ENCODE results near the gene ENTHD1. TPM values are rescaled to one million over a fixed set of nuclear protein-coding genes. Genes with fewer than 3 reads are reported as not detected.

Gene ENTHD1
- total and polyA plus RNA-seq, 2 experiments from 2014 or later: not detected

DNA sequence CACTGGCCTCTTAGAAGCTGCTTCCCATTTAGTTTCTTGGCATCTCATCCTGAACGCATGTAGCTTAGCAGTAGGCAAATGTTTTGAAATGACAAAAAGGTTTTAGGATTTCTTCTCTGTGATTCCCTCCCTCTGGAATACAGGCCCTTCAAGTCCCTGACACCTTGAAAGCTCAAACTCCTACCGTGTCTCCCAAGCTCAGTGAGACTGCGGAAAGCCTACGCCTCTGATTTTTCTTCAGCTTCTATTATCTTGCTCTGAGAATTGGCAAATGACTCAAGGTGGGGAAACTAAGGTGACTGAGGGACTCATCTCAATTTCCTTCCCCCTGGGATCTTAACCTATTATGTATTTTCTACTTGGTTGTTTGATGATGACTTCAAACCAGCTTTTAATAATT lies 130.3 kb downstream of the ENTHD1 start:
- Histone ChIP-seq H3K36me3 (no peaks in the 10 kb centered on the region), H3K4me1 (ENCODE audit: low read depth) (no peaks in the 10 kb centered on the region), H3K4me3 (no peak overlapping the region), H3K9me3 (ENCODE audit: low read depth) (no peaks in the 10 kb centered on the region), H3K27ac (no peak overlapping the region), H3K27me3 (peaks cover 3% of the 10 kb centered on the region)
- no peak for DNase-seq (ENCODE audit: low read depth in 1 of 2, low spot score in 1 of 2)
- TF ChIP-seq CTCF (IDR thresholded peaks at IDR 0.05; ENCODE audit: low read depth, low read length): no peak

GRCh38 chr22:39750759-39751158 lies 142.8 kb downstream of the ENTHD1 start:
- Histone ChIP-seq H3K4me3 (no peak overlapping the region), H3K27me3 (no peaks in the 10 kb centered on the region), H3K9me3 (ENCODE audit: low read depth) (no peaks in the 10 kb centered on the region), H3K4me1 (ENCODE audit: low read depth) (no peaks in the 10 kb centered on the region), H3K36me3 (no peaks in the 10 kb centered on the region), H3K27ac (no peak overlapping the region)
- TF ChIP-seq CTCF (IDR thresholded peaks at IDR 0.05; ENCODE audit: low read depth, low read length): no peak
- DNase-seq (ENCODE audit: low read depth in 1 of 2, low spot score in 1 of 2): no peak

DNA sequence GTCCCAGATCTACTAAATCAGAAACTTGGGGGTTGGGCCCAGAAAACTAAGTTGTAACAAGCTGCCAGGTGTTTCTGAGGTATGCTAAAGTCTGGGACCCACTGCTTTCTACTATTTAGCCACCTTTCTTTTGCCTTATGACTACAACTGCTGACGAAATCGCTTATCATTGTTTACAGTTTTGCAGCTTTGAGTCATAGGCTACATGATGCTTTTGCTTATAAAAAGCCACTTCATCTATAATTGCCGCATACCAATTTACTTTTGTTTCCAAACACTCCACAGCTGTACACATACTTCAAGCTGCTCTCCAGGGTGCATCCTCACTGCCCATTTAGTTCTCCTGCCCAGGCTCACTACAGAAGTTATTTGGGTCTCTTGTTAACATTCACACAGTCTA lies 144.7 kb downstream of the ENTHD1 start:
- H3K27me3 ChIP-seq: no peaks in the 10 kb centered on the region
- H3K4me3 ChIP-seq: no peak overlapping the region
- H3K36me3 ChIP-seq: no peaks in the 10 kb centered on the region
- no peak for TF ChIP-seq CTCF (IDR thresholded peaks at IDR 0.05; ENCODE audit: low read depth, low read length)
- no peak overlapping the region for H3K27ac ChIP-seq
- H3K9me3 ChIP-seq (ENCODE audit: low read depth): no peaks in the 10 kb centered on the region
- no peaks in the 10 kb centered on the region for H3K4me1 ChIP-seq (ENCODE audit: low read depth)
- DNase-seq (ENCODE audit: low read depth in 1 of 2, low spot score in 1 of 2): peak in 1 of 2 donors; percentile 20

DNA sequence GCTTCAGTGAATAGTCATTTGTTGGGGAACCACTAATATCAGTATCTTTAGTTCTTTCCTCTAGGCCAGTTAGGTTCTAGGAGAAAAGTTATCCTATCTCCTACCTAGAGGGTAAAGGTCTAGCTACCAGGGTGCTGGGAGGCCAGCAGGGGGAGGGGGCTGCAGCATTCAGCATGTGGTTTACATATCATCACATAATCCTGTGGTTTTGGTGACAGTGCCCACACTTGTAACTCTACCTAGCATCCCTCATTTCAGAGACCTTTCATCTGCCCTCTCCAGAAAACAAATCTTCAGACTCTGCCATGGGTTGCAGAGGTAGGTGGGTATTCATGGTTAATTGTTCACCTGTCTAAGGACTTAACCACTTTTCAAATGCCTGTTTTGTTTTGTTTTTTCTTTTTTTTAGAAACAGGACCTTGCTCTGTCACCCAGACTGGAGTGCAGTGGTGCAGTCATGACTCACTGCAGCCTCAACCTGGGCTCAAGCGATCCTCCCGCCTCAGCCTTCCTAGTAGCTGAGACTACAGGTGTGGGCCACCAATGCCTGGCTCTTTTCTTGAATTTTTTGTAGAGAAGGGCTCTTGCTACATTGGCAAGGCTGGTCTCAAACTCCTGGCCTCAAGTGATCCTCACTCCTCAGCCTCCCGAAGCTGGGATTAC lies 146.8 kb downstream of the ENTHD1 start:
- DNase-seq (ENCODE audit: low read depth in 1 of 2, low spot score in 1 of 2): no peak
- Histone ChIP-seq H3K27ac (no peak overlapping the region), H3K36me3 (no peaks in the 10 kb centered on the region), H3K9me3 (ENCODE audit: low read depth) (no peaks in the 10 kb centered on the region), H3K27me3 (no peaks in the 10 kb centered on the region), H3K4me1 (ENCODE audit: low read depth) (no peaks in the 10 kb centered on the region), H3K4me3 (no peak overlapping the region)
- no peak for TF ChIP-seq CTCF (IDR thresholded peaks at IDR 0.05; ENCODE audit: low read depth, low read length)

- Histone ChIP-seq H3K27ac (no peak overlapping the region), H3K4me1 (ENCODE audit: low read depth) (no peaks in the 10 kb centered on the region), H3K36me3 (no peaks in the 10 kb centered on the region), H3K27me3 (no peaks in the 10 kb centered on the region), H3K4me3 (no peak overlapping the region), H3K9me3 (ENCODE audit: low read depth) (no peaks in the 10 kb centered on the region)
- TF ChIP-seq CTCF (IDR thresholded peaks at IDR 0.05; ENCODE audit: low read depth, low read length): no peak
- DNase-seq (ENCODE audit: low read depth in 1 of 2, low spot score in 1 of 2): no peak
Measured at GRCh38 chr22:39745789-39746188, 147.8 kb downstream of the ENTHD1 start.

Data from cardiac muscle cell (in vitro differentiated cells and primary cell).